NCI-H2107 (cell line): Measurements from ENCODE around the gene APCDD1L.

Experiments
- DNase-seq: peaks from one replicate; lab custom pipeline; 2025; lab: John Stamatoyannopoulos, UW

Gene APCDD1L

DNA sequence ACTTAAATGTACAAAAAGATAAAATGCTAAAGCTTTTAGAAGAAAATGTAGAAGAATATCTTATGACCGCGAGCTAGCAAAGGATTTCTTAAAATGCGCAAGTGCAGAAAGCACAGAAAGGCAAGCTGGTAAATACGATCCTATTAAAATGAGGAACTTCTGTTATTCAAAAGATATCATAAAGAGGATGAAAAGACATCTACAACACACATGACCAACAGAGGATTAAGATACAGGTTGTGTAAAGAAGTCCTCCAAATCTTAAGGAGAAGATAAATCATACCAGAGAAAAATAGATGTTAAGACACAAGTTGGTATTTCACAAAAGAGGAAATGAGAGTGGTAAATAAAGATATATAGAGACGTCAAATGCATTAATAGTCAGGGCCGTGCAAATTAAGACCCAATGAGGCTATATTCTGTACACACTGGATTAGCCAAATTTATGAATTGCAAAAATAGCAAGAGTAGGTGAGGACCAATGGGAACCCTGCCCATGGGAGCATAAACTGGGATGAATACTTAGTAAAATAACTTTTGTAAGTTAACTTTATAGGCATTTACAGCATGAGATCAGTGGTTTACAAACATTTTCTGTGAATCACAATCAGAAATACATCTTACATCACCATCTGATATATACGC, 23.0 kb downstream of the APCDD1L start:
- no peak for DNase-seq

DNA sequence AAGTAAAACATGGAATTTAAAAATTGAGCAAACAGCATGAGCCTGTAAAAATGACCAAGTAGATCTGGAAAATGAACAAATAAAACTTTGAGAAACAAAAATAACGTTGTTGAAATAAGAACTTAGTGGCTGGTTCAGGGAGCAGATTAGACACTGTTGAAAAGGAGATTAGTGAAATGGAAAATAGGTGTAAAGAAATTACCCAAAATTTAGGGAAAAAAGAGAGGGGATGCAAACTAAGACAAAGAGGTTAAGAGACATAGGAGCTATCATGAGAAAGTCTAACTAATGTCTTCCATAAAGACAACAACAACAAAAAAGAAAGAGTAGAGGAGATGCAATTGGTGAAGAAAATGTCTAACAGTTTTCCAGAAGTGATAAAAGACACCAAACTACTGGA, 29.0 kb downstream of the APCDD1L start:
- no peak for DNase-seq

DNA sequence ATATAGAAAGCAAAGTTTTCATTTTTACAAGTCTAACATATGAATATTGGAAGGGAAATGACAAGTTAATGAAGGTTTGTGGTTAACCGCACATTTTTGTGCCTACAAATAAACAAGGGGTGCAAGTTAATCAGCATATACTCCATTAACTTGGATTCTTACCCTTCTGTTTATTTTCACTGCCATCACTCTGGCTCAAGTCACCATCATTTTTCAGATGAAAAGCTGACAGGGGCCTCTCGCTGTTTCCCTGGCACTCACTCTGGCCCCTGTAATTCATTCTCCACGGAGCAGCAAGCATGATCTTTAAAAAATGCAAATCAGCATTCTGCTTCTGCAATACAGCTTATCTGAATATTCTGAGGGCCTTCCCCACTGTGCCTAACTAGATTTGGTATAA, 29.8 kb downstream of the APCDD1L start:
- no peak for DNase-seq

DNA sequence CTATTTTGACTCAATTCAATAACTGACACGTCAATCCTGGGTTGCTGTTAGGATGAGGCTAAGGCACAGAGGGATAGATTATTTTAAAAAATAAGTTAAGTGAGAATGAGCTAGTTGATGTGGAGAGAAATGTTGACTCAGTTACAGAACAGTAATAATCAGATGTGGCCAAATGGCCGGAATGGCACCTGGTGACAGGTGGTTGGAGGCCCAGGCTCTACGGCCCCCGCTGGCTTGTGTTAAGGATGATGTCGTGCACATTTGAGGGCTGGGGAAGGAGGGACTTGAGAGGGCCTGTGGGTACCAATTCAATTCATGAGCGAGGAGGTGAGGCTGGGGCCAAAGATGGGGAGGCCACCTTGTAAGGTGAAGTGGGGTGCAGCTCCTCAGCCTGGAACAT, 31.7 kb downstream of the APCDD1L start:
- DNase-seq = no peak

- no peak for DNase-seq
These were observed 32.1 kb downstream of the APCDD1L start for GRCh38 chr20:58483051-58483450.

DNA sequence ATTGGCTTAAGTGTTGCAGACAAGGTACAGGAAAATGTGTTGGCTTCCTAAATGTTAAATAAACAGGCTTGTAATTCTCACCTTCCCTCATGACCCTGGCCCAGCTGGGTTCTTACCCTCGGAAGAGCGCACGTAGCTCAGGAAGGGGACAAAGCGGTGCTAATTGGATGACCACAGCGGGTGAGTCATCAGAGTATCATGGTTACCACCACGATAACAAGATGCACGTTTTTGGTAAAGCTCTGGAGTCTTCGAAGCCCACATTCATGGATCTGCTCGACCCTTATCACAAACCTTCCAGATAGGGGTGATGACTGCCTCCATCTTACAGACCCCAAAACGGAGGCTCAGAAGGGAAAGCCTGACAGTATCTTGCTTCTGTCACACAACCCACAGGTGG, 32.8 kb downstream of the APCDD1L start:
- no peak for DNase-seq

GRCh38 chr20:58481481-58482021, 33.6 kb downstream of the APCDD1L start:
- DNase-seq = no peak

GRCh38 chr20:58480551-58481336, 34.5 kb downstream of the APCDD1L start:
- DNase-seq = no peak

GRCh38 chr20:58479726-58480440, 35.3 kb downstream of the APCDD1L start:
- DNase-seq = no peak

DNA sequence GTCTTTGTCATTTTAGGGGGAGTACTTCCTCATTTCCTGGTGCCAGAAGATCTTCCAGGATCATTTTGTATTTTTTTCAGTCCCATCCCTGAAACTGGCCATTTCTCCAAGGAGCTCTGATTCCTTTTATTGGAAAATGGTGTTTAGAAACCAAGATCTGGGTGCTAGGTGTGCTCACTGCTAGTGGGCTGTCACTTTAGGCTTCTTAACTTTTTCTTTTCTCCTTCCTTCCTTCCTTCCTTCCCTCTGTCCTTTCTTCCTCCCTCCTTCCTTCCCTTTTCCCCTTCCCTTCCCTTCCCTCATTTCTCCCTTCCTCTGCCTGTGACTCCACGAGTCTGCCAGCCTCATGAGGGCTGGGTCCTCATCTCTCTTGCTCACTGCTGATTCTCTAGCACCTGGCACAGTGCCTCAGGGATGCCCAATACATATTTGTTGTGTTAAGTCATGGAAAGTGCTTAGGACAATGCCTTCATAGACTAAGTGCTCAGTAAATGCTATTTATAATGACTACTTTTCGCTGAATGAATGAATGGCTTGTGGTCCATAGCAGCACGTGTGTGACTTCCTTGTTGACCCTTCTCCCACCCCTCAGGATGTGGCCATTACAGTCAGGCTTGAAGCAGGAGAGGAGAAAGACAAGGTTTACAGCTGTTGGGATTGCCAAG, 36.9 kb downstream of the APCDD1L start:
- DNase-seq = no peak

DNA sequence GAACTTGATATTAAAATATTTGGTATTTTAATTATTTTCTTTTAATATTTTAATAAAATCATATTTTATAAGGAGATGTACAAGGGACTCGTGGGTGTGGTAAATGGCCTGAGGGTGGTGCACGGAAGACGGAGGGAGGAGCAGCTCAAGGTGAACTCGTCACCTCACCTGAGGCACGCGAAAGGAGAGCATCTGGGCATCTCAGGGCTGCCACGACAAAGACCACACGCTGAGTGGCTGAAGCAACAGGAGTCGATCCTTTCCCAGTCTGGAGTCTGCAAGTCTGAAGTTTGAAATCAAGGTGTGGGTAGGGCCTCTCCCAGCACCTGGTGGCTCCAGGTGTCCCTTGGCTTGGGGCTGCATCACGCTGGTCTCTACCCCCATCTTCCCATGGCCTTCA, 39.7 kb downstream of the APCDD1L start:
- DNase-seq = no peak

DNA sequence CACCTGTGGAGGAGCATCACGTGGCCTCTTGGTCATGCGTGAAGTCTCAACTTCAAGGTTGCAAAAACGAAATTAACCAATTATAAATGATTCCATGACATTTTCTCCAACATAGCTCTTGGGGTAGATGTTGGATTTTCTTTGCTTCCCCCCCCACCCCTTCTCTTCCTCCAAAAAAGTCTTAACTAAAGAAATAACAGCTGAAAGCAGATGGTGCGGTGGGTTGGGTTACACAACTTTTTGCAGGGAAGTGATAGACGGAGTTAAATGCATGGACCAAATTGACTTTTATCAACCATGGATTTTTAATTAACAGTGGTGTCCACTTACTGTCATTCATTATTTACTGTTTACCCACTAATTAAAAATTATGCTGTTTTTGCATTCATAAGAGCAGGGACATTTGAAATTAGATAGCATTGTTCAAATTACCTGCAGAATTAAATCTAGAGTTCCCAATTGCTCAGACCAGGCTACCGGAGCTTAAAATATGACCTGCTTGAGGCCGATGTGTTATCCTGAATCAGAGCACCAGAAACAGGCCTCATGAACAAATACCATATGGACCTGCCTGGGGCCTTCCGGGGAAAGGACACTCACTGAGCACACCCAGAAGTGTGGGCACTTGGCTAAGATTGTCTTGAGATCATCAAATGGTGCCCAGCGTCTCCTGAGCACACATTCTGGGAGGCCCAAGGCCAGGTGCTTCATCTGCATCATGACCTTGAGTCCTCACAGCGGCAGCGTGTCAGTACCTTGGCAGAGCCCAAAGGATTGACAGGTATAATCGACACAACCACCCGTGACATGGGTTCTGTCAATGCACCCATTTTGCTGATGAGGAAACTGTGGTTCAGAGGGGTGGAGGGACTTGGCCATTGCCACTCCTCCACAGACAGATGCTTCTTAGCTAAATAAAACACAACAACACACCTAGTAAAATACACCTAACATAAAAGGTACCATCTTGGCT, 41.5 kb downstream of the APCDD1L start:
- no peak for DNase-seq

DNA sequence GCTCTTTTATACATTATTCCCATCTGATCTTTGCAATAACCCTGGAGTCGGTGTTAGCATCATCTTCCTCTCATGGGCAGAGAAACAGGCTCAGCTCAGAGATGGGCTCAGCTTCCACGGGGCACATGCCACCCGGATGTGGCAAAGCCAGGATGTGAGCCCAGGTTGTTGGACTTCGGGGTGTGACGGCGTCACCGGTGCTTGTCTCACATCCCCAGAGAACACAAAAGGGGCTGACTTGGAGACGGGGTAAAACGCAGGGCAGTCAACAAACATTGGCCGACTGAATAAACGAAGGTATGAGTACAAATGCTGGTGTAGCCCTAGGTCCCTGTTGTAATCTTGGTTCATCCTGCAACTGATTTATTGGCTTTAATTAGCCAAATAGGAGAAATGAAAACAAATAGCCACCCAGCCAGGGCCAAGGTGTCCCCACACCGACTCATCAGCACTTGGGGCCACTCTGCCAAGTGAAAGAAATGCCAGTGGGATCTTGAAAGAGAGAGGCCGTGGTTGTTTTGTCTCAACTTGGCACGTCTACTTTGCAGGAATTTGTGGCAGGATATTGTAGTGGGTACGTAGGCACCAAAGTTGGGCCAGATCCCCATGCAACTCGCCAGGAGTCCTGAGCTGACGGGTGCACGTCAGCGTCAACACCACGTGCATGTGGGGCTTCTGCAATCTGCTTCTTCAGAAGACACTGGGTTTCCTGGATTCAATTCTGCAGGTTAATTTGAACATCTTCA, 42.8 kb downstream of the APCDD1L start:
- no peak for DNase-seq

DNA sequence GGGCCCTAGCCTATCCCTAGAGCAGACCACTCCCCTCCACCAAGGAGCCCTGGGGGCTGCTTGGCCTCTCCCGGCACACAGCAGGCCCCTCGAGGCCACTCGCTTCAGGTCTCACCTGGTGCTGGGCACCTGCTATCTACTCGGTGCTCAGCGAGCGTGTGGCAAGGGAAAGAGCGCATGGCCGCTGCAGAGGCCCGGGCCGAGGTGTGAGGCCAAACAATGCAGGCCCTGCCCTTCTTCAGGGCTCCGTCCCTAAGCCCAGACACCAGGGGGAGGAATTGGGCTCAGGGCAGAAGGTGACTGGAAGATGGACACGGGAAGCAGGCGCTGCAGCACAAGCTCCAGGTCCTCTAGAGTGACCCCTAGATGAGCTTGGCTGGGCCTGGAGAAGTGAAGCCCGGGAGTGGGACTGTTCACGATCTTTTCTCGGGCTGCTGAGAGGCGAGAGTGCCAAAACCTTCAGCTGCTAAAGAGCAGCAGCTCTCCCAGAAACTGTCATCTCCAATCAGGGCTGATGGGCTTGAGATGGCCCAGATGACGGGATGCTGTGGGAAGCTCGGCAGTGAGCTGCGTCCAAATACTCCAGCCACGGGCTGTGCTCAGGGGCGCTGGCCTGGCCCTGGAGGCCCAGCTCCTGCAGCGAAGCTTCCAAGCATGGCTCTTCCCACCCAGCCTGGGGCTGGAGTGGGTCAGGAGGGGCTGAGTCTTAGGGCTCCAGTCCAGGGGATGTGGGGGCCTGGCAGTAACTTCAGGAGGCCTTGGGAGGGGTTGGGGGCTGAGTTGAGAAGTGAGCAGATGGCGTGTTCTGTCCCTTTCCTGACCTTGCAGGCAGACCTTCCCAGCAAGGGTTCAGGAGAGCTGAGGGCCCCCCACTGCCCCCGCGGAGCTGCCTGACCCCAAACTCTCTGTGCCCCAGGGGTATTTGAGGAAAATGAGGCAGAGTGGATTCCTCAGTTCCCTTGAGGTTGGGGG, 43.7 kb downstream of the APCDD1L start:
- DNase-seq = no peak

GRCh38 chr20:58470336-58471192, 44.6 kb downstream of the APCDD1L start:
- DNase-seq = no peak

DNA sequence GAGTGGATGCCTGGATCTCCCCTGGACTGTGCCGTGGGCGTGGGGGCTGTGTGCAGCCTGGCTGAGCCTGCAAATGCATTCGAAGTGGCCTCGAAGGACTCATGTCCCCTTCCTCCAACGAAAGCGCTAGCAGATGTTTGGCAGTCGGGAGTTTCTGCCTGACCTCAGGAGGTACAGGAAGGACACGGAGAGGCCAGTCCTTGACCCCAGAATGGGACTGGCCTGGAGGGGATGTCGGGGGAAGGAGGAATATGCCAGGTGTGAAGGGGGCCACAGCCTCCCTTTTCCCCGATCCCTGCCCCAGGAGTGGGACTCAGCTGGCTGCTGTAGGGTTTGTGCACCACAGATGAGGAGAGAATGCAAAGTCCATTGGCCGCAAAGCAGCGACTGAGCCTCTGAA, 45.6 kb downstream of the APCDD1L start:
- DNase-seq = no peak

DNA sequence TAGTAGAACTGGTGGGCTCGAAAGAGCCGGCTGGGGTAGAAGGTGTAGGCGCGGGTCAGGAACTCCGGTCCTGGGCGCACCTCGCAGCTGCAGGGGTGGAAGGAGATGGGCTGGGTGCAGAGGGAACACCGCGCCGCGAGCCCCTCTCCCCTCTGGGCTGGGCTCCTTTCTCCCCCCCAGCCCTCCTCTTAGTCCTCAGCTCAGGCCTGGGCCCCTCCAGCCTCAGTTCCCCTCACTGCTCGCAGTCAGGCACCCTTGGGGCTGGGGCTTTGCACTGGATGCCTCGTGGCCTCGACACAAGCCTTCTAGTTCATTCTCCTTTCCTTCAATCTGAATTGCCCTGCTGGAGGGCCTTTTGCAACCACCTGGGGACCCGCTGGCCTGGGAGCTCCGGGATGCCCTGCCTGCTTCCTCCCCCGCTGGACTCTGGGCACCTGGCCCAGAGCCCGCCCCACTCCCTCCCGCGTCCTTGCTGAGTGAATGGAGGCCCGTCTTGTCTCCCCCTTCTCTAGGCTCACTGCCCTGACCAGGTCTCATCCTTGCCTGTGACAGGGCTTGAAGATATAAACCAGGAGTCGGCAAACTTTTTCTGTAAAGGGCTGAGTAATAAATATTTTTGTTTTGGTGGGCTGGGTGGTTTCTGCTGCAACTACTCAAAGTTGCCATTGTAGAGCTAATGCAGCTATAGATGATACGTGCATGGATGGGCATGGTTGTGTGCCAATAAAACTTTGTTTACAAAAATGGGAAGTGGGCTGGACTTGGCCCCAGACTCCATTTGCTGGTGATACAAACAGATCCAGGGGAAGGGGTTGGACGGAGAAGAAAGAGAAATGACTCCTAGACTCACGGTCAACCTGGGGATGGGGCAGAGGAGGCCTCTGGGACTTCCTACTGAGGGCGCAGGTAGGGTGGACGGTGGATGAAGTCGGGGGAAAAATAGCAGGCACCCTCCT, 47.3 kb downstream of the APCDD1L start:
- DNase-seq = no peak
